Endothelial cell of umbilical vein (primary cell): ENCODE results near the gene ADARB2. TPM values are rescaled to one million over a fixed set of nuclear protein-coding genes. Genes with fewer than 3 reads are reported as not detected.

ENCODE experiments used
- BruUV-seq: library from RNA; stranded (reverse); fragments of 400-500 nt; replicated peaks from 2 replicates; lab custom pipeline; 2021; lab: Mats Ljungman, UMichigan
- CTCF ChIA-PET: fragments of 300-600, 350-600 bp; sonication (Branson Sonifier 250); formaldehyde crosslinking; loops from one replicate; lab custom pipeline; 2021; ENCODE audit warnings: antibody characterized with exemption, inconsistent platforms; lab: Charles Lee
- POLR2A ChIA-PET: fragments of 300-600, 350-600 bp; sonication (Branson Sonifier 250); formaldehyde crosslinking; loops from one replicate; lab custom pipeline; 2021; ENCODE audit warnings: antibody characterized with exemption, inconsistent platforms; lab: Charles Lee
- DNase-seq: peaks from one replicate; pipeline ENCODE4 v3.0.0-alpha.2; 2011; ENCODE audit warnings: low read depth, low spot score
- FAIRE-seq: peaks from 2 replicates; lab custom pipeline; 2011; peaks lifted over from hg19 to GRCh38; lab: Jason Lieb, UNC
- H2AFZ ChIP-seq: 2 replicates; pipeline ENCODE4 v1.6.0; 2012; ENCODE audit warnings: low read depth, low read length, control low read depth, inconsistent platforms
- H3K27ac ChIP-seq: 2 replicates; pipeline ENCODE4 v1.5.1; 2011; ENCODE audit warnings: low read depth, mild to moderate bottlenecking, control low read depth, low read length, moderate library complexity; ENCODE audit not compliant: insufficient read depth
- H3K27me3 ChIP-seq, 2 experiments: 2 replicates each; pipeline versions ENCODE4 v1.6.0 to v1.6.1; 2011; ENCODE audit warnings: low read length in 2 of 2, mixed read lengths in 1 of 2; ENCODE audit not compliant: control insufficient read depth in 2 of 2, insufficient read depth in 2 of 2
- H3K36me3 ChIP-seq, 2 experiments: 2 replicates in 1 of 2; 3 replicates in 1 of 2; pipeline ENCODE4 v1.5.1; 2011; ENCODE audit warnings: low read length in 2 of 2, mild to moderate bottlenecking in 1 of 2, moderate library complexity in 1 of 2; ENCODE audit not compliant: control insufficient read depth in 2 of 2, insufficient read depth in 2 of 2; ENCODE audit errors: extremely low read depth in 1 of 2
- H3K4me1 ChIP-seq: 3 replicates; pipeline ENCODE4 v1.5.1; 2011; ENCODE audit warnings: mild to moderate bottlenecking, low read length; ENCODE audit not compliant: control insufficient read depth, insufficient read depth; ENCODE audit errors: extremely low read depth
- H3K4me2 ChIP-seq: 2 replicates; pipeline ENCODE4 v1.6.1; 2011; ENCODE audit warnings: low read length, control low read depth, mixed read lengths; ENCODE audit not compliant: insufficient read depth
- H3K4me3 ChIP-seq, 3 experiments: fragments of 200-600 bp in 1 of 3; sonication (generic), shearing (Covaris generic) in 1 of 3; replicated peaks in 1 of 3; 2 replicates each; pipeline ENCODE4 v1.5.1; 2011 to 2016; ENCODE audit warnings: control low read depth in 3 of 3, low read length in 3 of 3, mild to moderate bottlenecking in 2 of 3, inconsistent platforms in 1 of 3, low read depth in 1 of 3, moderate library complexity in 1 of 3; ENCODE audit not compliant: insufficient read depth in 1 of 3
- H3K79me2 ChIP-seq: 2 replicates; pipeline ENCODE4 v1.6.0; 2012; ENCODE audit warnings: low read length, inconsistent platforms; ENCODE audit not compliant: control insufficient read depth, insufficient read depth
- H3K9ac ChIP-seq: replicated peaks from 2 replicates; pipeline ENCODE3; 2011; ENCODE audit warnings: low read length, control low read depth; ENCODE audit not compliant: insufficient read depth; ENCODE audit errors: extremely low read depth
- H3K9me1 ChIP-seq: replicated peaks from 3 replicates; pipeline ENCODE4 v1.6.0; 2011; ENCODE audit warnings: mild to moderate bottlenecking, low read length; ENCODE audit not compliant: control insufficient read depth, insufficient read depth; ENCODE audit errors: extremely low read depth
- H3K9me3 ChIP-seq: replicated peaks from 2 replicates; pipeline ENCODE4 v1.5.1; 2012; ENCODE audit warnings: low read length, inconsistent platforms; ENCODE audit not compliant: control insufficient read depth, insufficient read depth
- H4K20me1 ChIP-seq: replicated peaks from 2 replicates; pipeline ENCODE3; 2011; ENCODE audit warnings: mild to moderate bottlenecking, low read length; ENCODE audit not compliant: control insufficient read depth, insufficient read depth; ENCODE audit errors: extremely low read depth
- CTCF ChIP-seq, 2 donors: IDR thresholded peaks; 1 replicate in 1 of 2; 2 replicates in 1 of 2; pipeline ENCODE4 v1.5.1; 2011; ENCODE audit warnings: low read length in 2 of 2, mild to moderate bottlenecking in 2 of 2, moderate library complexity in 2 of 2, control low read depth in 1 of 2, inconsistent platforms in 1 of 2, low read depth in 1 of 2; ENCODE audit not compliant: insufficient read depth in 1 of 2; ENCODE audit errors: extremely low read depth in 1 of 2
- EZH2 ChIP-seq: IDR thresholded peaks from 2 replicates; pipeline ENCODE4 v1.6.1; 2012; ENCODE audit warnings: borderline replicate concordance, low read depth, mild to moderate bottlenecking, moderate library complexity, low read length, inconsistent platforms; ENCODE audit not compliant: severe bottlenecking
- FOS ChIP-seq: IDR thresholded peaks from 2 replicates; pipeline ENCODE4 v1.6.1; 2011; ENCODE audit warnings: mild to moderate bottlenecking, low read length, moderate library complexity, borderline replicate concordance; ENCODE audit not compliant: insufficient read depth
- GATA2 ChIP-seq: IDR thresholded peaks from 2 replicates; pipeline ENCODE4 v1.7.0; 2011; ENCODE audit warnings: low read depth, mild to moderate bottlenecking, moderate library complexity, mixed read lengths, low read length; ENCODE audit not compliant: insufficient read length, insufficient read depth
- JUN ChIP-seq: IDR thresholded peaks from 2 replicates; pipeline ENCODE4 v1.6.1; 2011; ENCODE audit warnings: borderline replicate concordance, low read depth; ENCODE audit not compliant: insufficient read length, insufficient read depth
- MYC ChIP-seq: IDR thresholded peaks from one replicate; pipeline ENCODE4 v1.6.1; 2011; ENCODE audit warnings: mild to moderate bottlenecking, low read depth, low read length
- POLR2A ChIP-seq: IDR thresholded peaks from 2 replicates; pipeline ENCODE4 v1.6.1; 2012; ENCODE audit warnings: low read depth, mild to moderate bottlenecking, control low read depth, low read length
- POLR2AphosphoS5 ChIP-seq: IDR thresholded peaks from 2 replicates; pipeline ENCODE4 v1.6.1; 2012; ENCODE audit warnings: low read depth, mild to moderate bottlenecking, control low read depth, low read length, moderate library complexity; ENCODE audit not compliant: insufficient read depth
- dilution Hi-C: fragments of 300-500 bp; cut with MboI; formaldehyde crosslinking; loops from one replicate; pipeline ENCODE4 v1.15.0; 2019; ENCODE audit warnings: low sequenced_read_pairs; ENCODE audit not compliant: extremely low pct_ligation_motif_present
- intact Hi-C: fragments of 100-400 bp; cut with micrococcal nuclease; formaldehyde crosslinking; loops from one replicate; pipeline ENCODE4 v1.10.0; 2022
- polyA plus RNA-seq, 4 experiments: library from polyadenylated mRNA; depleted of rRNA in 3 of 4; stranded (reverse) in 3 of 4; unstranded in 1 of 4; fragments of >200 nt; gene quantifications; 2 replicates each; pipeline versions ENCODE4 v1.2.1 to v1.2.3, GENCODE V29; 2011 to 2012; ENCODE audit warnings: missing spikeins in 1 of 4
- total RNA-seq: library from RNA; stranded (reverse); gene quantifications from 2 replicates; pipeline ENCODE4 v1.2.3, GENCODE V29; 2021
- TF ChIP-seq, protein P1 (sequence below): IDR thresholded peaks from 2 replicates; pipeline ENCODE4 v1.6.1; 2011; ENCODE audit not compliant: insufficient read depth, insufficient read length

Gene ADARB2
- total and polyA plus RNA-seq, 2 donors (not counting 3 experiments of a cell fraction or from before 2014, with no cell fraction given) = not detected

DNA sequence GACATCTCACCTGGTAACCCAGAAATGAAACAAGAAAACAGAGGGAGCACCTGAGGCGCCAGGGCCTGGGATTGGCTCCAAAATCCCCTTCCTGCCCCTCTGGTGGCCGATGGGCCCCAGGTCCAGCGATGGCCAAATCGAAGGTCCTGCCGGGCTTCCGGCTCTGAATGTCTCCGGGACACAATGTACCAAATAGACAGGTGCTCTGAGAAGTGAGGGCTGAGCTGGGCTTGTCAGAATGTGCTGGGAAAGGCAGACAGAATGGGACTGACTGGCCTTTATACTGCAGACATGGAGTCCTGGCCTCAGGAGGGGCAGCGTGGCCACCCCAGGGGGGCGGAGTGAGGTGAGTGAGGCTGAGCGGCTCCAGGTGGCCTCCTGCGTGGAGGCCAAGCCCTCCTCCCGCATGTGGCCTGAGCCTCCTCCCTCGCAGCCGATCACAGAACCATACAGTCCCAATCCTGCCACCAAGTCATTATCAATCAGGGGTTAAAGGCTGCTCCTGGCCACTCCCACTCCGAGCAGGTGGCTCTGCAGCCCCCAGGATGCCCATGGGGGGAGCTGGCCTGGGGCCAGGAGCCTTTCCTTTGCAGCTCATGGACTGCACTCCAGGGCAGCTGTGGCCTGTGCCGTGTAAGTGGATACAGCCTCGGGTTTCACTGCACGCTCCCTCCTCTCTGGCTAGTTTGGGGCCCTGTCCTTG is 185.5 kb downstream of the ADARB2 start:
- Histone ChIP-seq H3K9me1 (no peaks in the 10 kb centered on the region), H3K4me2 (no peak overlapping the region), H3K4me1 (no peaks in the 10 kb centered on the region), H3K36me3 (no peaks in the 10 kb centered on the region), H3K27me3 (no peaks in the 10 kb centered on the region), H4K20me1 (no peaks in the 10 kb centered on the region), H3K9me3 (peaks cover 5% of the 10 kb centered on the region), H3K27ac (no peak overlapping the region), H3K79me2 (no peaks in the 10 kb centered on the region), H2AFZ (no peak overlapping the region), H3K4me3 (no peak overlapping the region), H3K9ac (no peak overlapping the region)
- intact Hi-C loops (no loop called here), dilution Hi-C loops (no loop called here)
- DNase-seq = no peak
- ChIA-PET CTCF (no interaction called here), POLR2A (no interaction called here)
- TF ChIP-seq POLR2AphosphoS5 (no peak), GATA2 (no peak), MYC (no peak), FOS (no peak), CTCF (IDR thresholded peaks at IDR 0.05; ENCODE audit: extremely low read depth in 1 of 2, insufficient read depth in 1 of 2, low read depth in 1 of 2, low read length in 2 of 2) (no peak), JUN (no peak), EZH2 (no peak), POLR2A (no peak)
- TF ChIP-seq, protein P1, sequence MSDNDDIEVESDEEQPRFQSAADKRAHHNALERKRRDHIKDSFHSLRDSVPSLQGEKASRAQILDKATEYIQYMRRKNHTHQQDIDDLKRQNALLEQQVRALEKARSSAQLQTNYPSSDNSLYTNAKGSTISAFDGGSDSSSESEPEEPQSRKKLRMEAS = no peak
- FAIRE-seq = no peak
- no TSS peak for BruUV-seq
